Epithelial cell of alveolus of lung (primary cell): ENCODE results near the gene GRIK5. TPM values are rescaled to one million over a fixed set of nuclear protein-coding genes. Genes with fewer than 3 reads are reported as not detected.

Experiments
- total RNA-seq: library from RNA; depleted of rRNA; stranded (reverse); fragments of >200 nt; gene quantifications from 2 replicates; pipeline ENCODE4 v1.2.1, GENCODE V29; 2015

The GRIK5 gene
- total RNA-seq, result 0.39 and 2.6 TPM in 2 replicates

DNA sequence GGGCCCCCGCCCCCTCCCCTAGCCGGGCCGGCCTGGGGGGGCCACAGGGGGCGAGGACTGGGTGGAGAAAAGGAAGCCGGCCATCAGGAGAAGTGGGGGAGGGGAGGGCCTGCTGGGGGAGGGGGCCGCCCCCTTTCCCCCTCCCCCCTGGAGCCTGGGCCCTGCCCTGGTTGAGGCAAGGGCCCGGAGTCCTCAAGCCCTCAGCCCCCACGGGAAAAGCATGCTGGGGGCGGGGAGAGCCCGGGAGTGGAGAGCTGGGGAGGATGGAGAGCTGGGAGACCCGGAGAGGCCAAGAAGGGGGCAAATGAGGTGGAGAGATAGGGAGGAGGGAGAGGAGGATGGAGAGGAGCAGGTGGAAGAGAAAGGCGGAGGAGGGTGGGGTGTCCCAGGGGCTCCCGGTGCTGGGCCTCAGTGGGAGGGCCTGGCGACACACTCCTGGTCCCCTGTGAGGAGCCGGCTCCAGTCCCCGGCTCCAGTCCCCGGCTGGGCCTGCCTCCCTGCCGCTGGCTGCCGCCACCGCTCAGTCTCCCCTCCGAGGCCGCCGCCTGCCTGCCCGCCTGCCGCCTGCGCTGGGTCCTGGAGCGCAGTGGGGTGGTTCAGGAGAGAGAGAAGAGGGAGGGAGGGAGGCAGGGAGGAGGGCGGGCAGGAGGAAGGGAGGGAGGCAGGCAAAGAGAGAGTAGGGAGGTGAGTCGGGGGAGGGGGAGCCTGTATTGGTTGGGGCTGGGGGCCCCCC is at the start of gene GRIK5:
Gene GRIK5 (minus strand): TSS at position 588 of the 733 bp plus-strand sequence. CDS start 4,436 bp downstream, outside the sequence.

DNA sequence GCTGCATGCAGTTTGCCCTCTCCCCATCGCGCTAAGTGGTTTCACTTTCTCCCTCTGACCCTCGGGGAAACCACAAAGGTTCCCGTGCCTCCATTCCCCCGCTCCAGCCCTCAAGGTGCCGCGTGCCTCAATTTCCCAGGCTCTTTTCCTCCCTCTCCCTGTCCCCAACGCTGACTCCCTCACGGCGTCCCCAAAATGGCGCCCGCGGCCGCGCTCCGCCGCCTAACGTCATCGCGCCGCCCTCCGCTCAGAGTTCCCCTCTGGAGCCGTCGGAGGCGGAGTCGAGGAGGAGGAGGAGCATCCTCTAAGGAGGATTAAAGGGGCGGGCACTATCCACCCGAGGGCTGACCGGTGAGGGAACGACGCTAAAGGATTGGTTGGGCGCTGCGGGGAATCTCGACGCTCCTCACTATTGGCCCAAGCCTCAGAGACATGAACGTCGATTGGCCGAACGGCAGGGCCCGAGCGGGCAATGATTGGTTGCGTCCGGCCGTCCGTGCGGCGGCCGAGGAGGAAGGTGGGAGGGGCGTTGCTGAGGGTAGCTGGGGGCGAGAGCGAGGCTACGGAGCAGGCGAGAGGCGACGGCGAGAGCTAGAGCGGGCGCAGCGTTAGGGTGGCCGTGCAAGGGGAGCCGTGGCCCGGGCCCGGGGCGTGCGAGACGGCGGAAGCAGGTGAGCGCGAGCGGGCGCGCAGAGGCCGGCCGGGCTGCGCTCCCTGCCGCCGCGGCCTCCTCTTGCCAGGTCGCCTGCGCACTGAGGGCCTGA is 5.8 kb upstream of the GRIK5 start, which contains the start of gene ZNF574:
Gene ZNF574 (plus strand): TSS at position 551 of the 764 bp plus-strand sequence. CDS start 2,441 bp downstream, outside the sequence.

DNA sequence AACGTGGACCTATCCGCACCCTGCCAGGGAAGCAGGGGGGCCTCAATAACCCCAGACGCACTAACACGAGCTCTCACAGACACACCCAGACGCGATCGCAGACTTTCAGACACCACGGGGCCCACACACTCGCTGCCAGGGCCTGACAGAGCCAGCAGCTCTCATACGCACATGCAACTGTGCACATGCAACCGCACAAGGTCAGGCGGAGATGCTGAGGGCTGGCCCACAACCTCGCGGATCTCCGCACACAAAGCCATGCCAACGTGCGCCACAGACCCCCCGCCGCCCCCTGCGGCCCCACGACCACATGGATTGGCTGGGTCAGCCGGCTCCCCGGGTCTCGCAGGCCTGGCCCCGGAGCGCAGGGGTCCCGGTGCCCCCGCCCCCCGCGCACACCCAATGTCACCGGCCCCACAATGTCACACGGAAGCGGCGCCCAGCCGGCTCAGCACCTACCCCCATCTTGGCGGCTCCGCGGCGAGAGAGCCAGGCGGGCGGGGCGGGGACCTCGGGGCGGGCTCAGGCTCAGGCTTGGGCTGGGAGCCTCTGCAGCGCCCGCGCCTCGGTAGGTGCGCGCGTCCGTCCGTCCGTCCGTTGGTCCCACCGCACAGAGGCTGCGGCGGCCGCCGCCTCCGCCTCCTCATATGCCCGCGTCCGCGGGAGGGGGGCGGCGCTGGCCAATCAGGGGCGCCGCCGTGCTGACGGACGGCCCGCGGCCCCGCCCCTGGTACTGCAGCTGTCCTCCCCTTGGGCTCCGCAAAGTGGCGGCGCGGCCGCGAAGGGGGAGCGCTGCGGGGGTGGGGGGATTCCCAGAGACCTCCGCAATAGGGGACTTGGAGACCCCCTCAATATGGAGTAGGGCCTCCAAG is 76.2 kb downstream of the GRIK5 start, which contains the start of gene ATP1A3:
Gene ATP1A3 (minus strand): TSS at position 619 of the 872 bp plus-strand sequence. CDS start 154 bp downstream, at position 465.

DNA sequence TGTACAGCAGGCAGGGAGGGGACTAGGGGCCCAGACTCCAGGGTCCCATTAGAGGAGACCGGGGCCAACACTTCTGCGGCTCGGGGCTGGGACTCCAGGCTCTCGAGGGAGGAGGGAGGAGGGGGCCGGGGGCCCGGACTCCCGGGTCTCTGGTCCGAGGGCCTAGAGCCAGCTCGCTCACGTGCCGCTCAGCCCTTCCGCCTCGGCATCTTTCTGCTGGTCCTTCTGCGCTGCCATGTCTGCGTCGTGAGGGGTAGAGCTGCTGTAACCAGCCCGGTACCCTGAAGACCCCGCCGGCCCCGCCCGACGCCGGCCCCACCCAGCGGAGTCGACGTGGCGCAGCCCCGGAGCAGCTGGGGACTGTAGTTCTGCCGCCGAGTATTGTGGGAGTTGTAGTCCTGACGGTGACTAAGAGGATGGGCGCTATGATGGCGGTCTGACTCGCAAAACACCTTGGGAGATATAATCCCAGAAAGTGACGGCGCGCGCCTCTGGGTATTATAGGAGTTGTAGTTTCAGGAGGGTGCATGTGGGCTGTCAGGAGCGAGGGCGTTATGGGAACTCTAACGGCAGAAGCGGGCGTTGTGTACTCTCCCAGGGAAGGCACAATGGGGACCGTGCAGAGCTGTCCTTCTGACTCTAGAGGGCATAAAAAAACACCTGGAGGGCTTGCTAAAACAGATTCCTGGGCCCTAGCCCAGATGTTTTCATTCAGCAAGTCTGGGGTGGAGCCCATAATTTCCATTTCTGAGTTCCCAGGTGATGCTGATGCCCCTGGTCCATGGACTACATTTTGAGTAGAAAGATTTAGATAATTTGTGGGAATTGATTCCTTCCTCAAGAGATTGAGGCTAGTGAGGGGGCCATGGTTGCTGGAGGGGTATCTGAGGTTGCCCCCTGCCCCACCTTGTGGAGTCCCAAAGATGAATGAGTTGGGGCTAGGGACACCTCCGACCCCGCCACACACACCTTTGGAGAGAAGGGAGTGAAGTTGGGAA is 110.7 kb downstream of the GRIK5 start, which contains the start of gene RABAC1:
Gene RABAC1 (minus strand): TSS at position 266 of the 998 bp plus-strand sequence. CDS start 29 bp downstream, at position 237.

Other genes with a start within 250 kb of the GRIK5 start
- gene LYPD4, start 225.5 kb downstream of the GRIK5 start, total RNA-seq, result not detected in 2 replicates
- gene DMRTC2, start 225.2 kb downstream of the GRIK5 start, total RNA-seq, result not detected in 2 replicates
- 1,320 and 2,728 TPM in 2 replicates for gene RPS19, start 210.0 kb downstream of the GRIK5 start, total RNA-seq
- gene CD79A, start 192.9 kb downstream of the GRIK5 start, total RNA-seq, result 0.64 and 0.78 TPM in 2 replicates
- 48.1 and 79.3 TPM in 2 replicates for gene ARHGEF1, start 187.0 kb downstream of the GRIK5 start, total RNA-seq
- 0.13 TPM in 1 of 2 replicates, not detected in the other for gene ERFL, start 141.8 kb downstream of the GRIK5 start, total RNA-seq
- 260 and 376 TPM in 2 replicates for gene RABAC1, start 110.9 kb downstream of the GRIK5 start, total RNA-seq
- 0.13 and 0.16 TPM in 2 replicates for gene ATP1A3, start 76.0 kb downstream of the GRIK5 start, total RNA-seq
- gene ZNF574, start 6.0 kb upstream of the GRIK5 start, total RNA-seq, result 12.4 and 18.9 TPM in 2 replicates
- gene POU2F2, start 62.2 kb upstream of the GRIK5 start, total RNA-seq, result 0.32 and 5.0 TPM in 2 replicates
- gene DEDD2, start 147.5 kb upstream of the GRIK5 start, total RNA-seq, result 32.6 and 34.8 TPM in 2 replicates
- gene ZNF526, start 150.1 kb upstream of the GRIK5 start, total RNA-seq, result 8.8 and 10.6 TPM in 2 replicates
- gene GSK3A, start 172.4 kb upstream of the GRIK5 start, total RNA-seq, result 20.4 and 28.4 TPM in 2 replicates
- 54.2 and 58.3 TPM in 2 replicates for gene ERF, start 184.9 kb upstream of the GRIK5 start, total RNA-seq
- 29.5 and 39.0 TPM in 2 replicates for gene CIC, start 199.0 kb upstream of the GRIK5 start, total RNA-seq
- gene PRR19, start 231.9 kb upstream of the GRIK5 start, total RNA-seq, result 0.78 and 0.88 TPM in 2 replicates
- 20.9 and 56.0 TPM in 2 replicates for gene PAFAH1B3, start 232.4 kb upstream of the GRIK5 start, total RNA-seq
- gene TMEM145, start 243.1 kb upstream of the GRIK5 start, total RNA-seq, result 0.24 TPM in 1 of 2 replicates, not detected in the other